Stromal cell of bone marrow (primary cell): ENCODE results near the gene ALDH8A1.

ENCODE experiments used
- DNase-seq: peaks from one replicate; pipeline ENCODE4 v3.0.0-alpha.2; 2012; ENCODE audit warnings: low read depth

ALDH8A1 gene

GRCh38 chr6:134949927-134950326, at the start of gene ALDH8A1:
Gene ALDH8A1 (minus strand): TSS chr6:134950101. CDS start chr6:134950053, 48 bp downstream.
- no peak for DNase-seq

- no peak for DNase-seq
These were observed 49.2 kb upstream of the ALDH8A1 start for GRCh38 chr6:134999107-134999506.

- no peak for DNase-seq
These were observed 47.5 kb upstream of the ALDH8A1 start for GRCh38 chr6:134997133-134997995.

- no peak for DNase-seq
These were observed 45.6 kb upstream of the ALDH8A1 start for GRCh38 chr6:134995536-134995935.

GRCh38 chr6:134994431-134994830, 44.5 kb upstream of the ALDH8A1 start:
- DNase-seq: no peak

- no peak for DNase-seq
These were observed 42.3 kb upstream of the ALDH8A1 start for GRCh38 chr6:134992155-134992554.

- no peak for DNase-seq
These were observed 40.4 kb upstream of the ALDH8A1 start for GRCh38 chr6:134990262-134990661.

- no peak for DNase-seq
These were observed 34.9 kb upstream of the ALDH8A1 start for GRCh38 chr6:134984821-134985220.

- DNase-seq: no peak
These were observed 33.9 kb upstream of the ALDH8A1 start for GRCh38 chr6:134983823-134984222.

GRCh38 chr6:134982161-134982560, 32.3 kb upstream of the ALDH8A1 start:
- DNase-seq: no peak

GRCh38 chr6:134980846-134981245, 30.9 kb upstream of the ALDH8A1 start:
- no peak for DNase-seq

GRCh38 chr6:134979142-134979541, 29.2 kb upstream of the ALDH8A1 start:
- no peak for DNase-seq

- no peak for DNase-seq
These were observed 24.5 kb upstream of the ALDH8A1 start for GRCh38 chr6:134974370-134974769.

- no peak for DNase-seq
These were observed 17.8 kb upstream of the ALDH8A1 start for GRCh38 chr6:134967711-134968110.

- no peak for DNase-seq
These were observed 14.7 kb upstream of the ALDH8A1 start for GRCh38 chr6:134964451-134965203.

GRCh38 chr6:134962421-134962820, 12.5 kb upstream of the ALDH8A1 start:
- DNase-seq: no peak

- DNase-seq: no peak
These were observed 11.5 kb upstream of the ALDH8A1 start for GRCh38 chr6:134961366-134961765.

GRCh38 chr6:134959603-134960002, 9.7 kb upstream of the ALDH8A1 start:
- no peak for DNase-seq

GRCh38 chr6:134956676-134957075, 6.8 kb upstream of the ALDH8A1 start:
- DNase-seq: no peak

GRCh38 chr6:134956032-134956431, 6.1 kb upstream of the ALDH8A1 start:
- no peak for DNase-seq

GRCh38 chr6:134954272-134955000, 4.5 kb upstream of the ALDH8A1 start:
- DNase-seq: no peak

GRCh38 chr6:134951494-134952263, 1.8 kb upstream of the ALDH8A1 start:
- no peak for DNase-seq
